AG04449 (cell line): Measurements from ENCODE around the gene PHC2.

Experiments
- CTCF ChIA-PET: fragments of 350-600 bp; formaldehyde crosslinking; extraction: SDS; loops from one replicate; lab custom pipeline; 2021; ENCODE audit warnings: antibody characterized with exemption; lab: Yijun Ruan, JAX
- POLR2A ChIA-PET: fragments of 400-600, 350-600 bp; formaldehyde crosslinking; extraction: SDS; loops from one replicate; lab custom pipeline; 2020; ENCODE audit warnings: antibody characterized with exemption, inconsistent platforms; lab: Yijun Ruan, JAX
- DNase-seq: peaks from one replicate; pipeline ENCODE4 v3.0.0-alpha.2; 2010; ENCODE audit warnings: low read depth, low spot score
- H3K4me3 ChIP-seq: 2 replicates; pipeline ENCODE4 v1.5.1; 2011; ENCODE audit warnings: low read depth, mild to moderate bottlenecking, control low read depth, low read length
- CTCF ChIP-seq: IDR thresholded peaks from one replicate; pipeline ENCODE4 v1.5.1; 2011; ENCODE audit warnings: mild to moderate bottlenecking, moderate library complexity, low read length, control low read depth, inconsistent platforms; ENCODE audit not compliant: insufficient read depth; ENCODE audit errors: missing control alignments

PHC2 gene

GRCh38 chr1:33445108-33445507 lies 14.2 kb upstream of the PHC2 start:
- H3K4me3 ChIP-seq, result no peak overlapping the region
- ChIA-PET POLR2A (interaction anchor here (1.3 kb wide), 1 partner anchor 12 kb away, joined by 3 read pairs; no protein-coding TSS in a partner anchor), CTCF (interaction anchor here (1.3 to 12.4 kb wide), 3 partner anchors 13 to 77 kb away, joined by 5 to 124 read pairs (median 6); no protein-coding TSS in a partner anchor)
- no peak for DNase-seq
- no peak for TF ChIP-seq CTCF

- CTCF ChIA-PET, result interaction anchor here (0.9 to 12.4 kb wide), 4 partner anchors 11 to 150 kb away, joined by 4 to 124 read pairs (median 4); no protein-coding TSS in a partner anchor
Observed at GRCh38 chr1:33443705-33444180, 12.8 kb upstream of the PHC2 start.

GRCh38 chr1:33443080-33443704 lies 12.3 kb upstream of the PHC2 start:
- POLR2A ChIA-PET, result interaction anchor here (0.5 to 1.8 kb wide), 3 partner anchors 10 to 94 kb away, joined by 3 to 8 read pairs (median 3); no protein-coding TSS in a partner anchor
- H3K4me3 ChIP-seq, result no peak overlapping the region
- no peak for TF ChIP-seq CTCF
- DNase-seq, result no peak
- CTCF ChIA-PET, result interaction anchor here (1.4 to 12.4 kb wide), 2 partner anchors 10 to 14 kb away, joined by 5 to 124 read pairs; no protein-coding TSS in a partner anchor

More at GRCh38 chr1:33443705-33444180, 12.8 kb upstream of the PHC2 start:
- no peak overlapping the region for H3K4me3 ChIP-seq
- TF ChIP-seq CTCF, result no peak
- no peak for DNase-seq
- POLR2A ChIA-PET, result interaction anchor here (0.5 to 1.8 kb wide), 4 partner anchors 10 to 94 kb away, joined by 3 to 8 read pairs (median 3); no protein-coding TSS in a partner anchor

- H3K4me3 ChIP-seq, result no peak overlapping the region
- ChIA-PET POLR2A (interaction anchor here (1.8 kb wide), 1 partner anchor 9 kb away, joined by 8 read pairs; no protein-coding TSS in a partner anchor), CTCF (interaction anchor here (0.7 to 12.4 kb wide), 5 partner anchors 9 to 147 kb away, joined by 3 to 124 read pairs (median 5); no protein-coding TSS in a partner anchor)
- TF ChIP-seq CTCF, result no peak
- no peak for DNase-seq
Observed at GRCh38 chr1:33442141-33442540, 11.2 kb upstream of the PHC2 start.

- no peak for DNase-seq
- no peak overlapping the region for H3K4me3 ChIP-seq
- TF ChIP-seq CTCF, result no peak
- POLR2A ChIA-PET, result no interaction called here
- CTCF ChIA-PET, result interaction anchor here (0.9 to 12.4 kb wide), 3 partner anchors 16 to 146 kb away, joined by 4 to 124 read pairs (median 6); no protein-coding TSS in a partner anchor
Observed at GRCh38 chr1:33441088-33441745, 10.3 kb upstream of the PHC2 start.
